ENCODE measurements around the gene KCTD7. TPM values are rescaled to one million over a fixed set of nuclear protein-coding genes. Genes with fewer than 3 reads are reported as not detected.
"Not testable (repeated sequence)": the region's sequence is repeated elsewhere in the genome, so short reads cannot be mapped to it uniquely, and the experiment has no call there.

KCTD7 gene
- total and polyA plus RNA-seq, 2 experiments from 2014 or later, result 13.5 to 23.6 TPM

DNA sequence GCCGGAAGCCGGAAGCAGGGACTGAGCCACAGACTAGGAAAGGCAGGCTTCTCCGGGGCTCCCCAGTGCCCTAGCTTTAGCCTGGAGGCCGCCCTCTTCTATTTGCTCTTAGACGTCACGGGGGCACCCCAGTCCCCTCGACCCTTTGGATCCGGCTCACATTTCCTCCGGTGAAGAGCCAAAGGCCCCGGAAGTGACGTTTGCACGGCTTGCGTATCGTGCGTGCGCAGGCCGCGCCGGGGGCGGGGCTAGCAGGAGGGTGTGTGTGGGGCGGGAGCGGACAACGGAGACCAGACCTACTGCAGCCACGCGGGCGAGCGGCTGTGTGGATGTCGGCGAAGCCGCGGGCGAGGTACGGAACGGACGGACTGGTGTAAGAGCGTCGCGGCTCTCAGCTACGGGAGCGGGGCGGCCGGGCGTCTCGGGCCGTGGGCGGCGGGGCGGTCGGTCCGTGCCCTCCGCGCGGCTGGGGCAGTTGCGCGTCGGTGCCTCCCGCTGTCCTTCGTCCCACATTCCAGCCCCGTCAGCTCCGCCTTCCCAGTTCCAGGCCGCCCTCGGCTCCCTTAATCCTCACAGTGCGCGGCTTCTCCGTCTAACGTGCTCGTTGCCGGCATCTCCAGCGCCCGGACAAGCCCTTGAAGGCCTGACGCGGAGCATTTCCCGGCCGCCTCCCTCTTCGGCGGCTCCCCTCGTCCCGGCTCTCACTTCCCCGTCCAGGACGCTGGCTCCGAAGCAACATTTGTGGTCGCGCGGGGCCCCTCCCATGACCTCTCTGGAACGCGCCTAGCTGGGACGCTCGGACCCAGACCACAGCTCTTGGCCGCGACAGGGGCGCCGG is 25.8 kb downstream of the KCTD7 start:
- TF ChIP-seq, protein P1, sequence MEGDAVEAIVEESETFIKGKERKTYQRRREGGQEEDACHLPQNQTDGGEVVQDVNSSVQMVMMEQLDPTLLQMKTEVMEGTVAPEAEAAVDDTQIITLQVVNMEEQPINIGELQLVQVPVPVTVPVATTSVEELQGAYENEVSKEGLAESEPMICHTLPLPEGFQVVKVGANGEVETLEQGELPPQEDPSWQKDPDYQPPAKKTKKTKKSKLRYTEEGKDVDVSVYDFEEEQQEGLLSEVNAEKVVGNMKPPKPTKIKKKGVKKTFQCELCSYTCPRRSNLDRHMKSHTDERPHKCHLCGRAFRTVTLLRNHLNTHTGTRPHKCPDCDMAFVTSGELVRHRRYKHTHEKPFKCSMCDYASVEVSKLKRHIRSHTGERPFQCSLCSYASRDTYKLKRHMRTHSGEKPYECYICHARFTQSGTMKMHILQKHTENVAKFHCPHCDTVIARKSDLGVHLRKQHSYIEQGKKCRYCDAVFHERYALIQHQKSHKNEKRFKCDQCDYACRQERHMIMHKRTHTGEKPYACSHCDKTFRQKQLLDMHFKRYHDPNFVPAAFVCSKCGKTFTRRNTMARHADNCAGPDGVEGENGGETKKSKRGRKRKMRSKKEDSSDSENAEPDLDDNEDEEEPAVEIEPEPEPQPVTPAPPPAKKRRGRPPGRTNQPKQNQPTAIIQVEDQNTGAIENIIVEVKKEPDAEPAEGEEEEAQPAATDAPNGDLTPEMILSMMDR (IDR thresholded peaks at IDR 0.05; ENCODE audit: low read depth, low read length), result no peak
- Histone ChIP-seq H3K9me3 (ENCODE audit: low read depth) (no peaks in the 10 kb centered on the region), H3K27me3 (no peaks in the 10 kb centered on the region), H3K36me3 (no peaks in the 10 kb centered on the region), H3K4me3 (peak overlapping the region; percentile 77), H3K27ac (peak overlapping the region; percentile 98), H3K4me1 (ENCODE audit: low read depth) (peaks cover 5% of the 10 kb centered on the region)
- DNase-seq (ENCODE audit: low read depth in 1 of 2, low spot score in 1 of 2), result peak; percentile 99 to 100

DNA sequence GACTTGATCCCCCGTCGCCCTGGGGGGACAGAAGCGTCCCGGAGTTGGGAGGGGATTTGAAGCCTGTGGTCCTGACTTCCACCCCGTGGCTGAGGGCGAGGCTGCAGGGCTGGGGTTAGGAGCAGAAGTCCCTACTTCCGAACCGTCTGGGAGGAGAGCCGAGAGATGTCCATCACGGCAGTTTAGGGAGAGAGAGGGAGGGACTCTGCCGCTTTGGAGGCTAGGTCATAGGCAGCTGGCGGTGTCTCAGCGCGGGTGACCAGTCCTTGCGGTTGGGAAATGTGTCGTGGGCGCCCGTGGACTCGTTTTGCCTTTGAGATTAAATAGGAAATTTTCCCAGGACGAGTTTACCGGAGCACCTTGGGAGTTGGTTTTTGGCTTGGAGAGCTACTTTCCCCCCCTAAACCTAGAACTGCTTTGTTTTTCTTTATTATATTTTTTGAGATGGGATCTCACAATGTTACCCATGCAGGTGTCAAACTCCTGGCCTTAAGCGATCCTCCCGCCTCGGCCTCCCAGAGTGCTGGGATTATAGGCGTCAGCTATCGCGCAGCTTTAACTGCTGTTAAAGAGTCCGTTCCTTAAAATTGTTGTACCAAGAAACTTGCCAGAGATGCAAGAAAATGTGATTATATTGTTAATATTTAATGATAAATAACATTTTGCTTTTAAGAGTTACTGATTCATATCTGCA is 26.6 kb downstream of the KCTD7 start:
- TF ChIP-seq, protein P1 (IDR thresholded peaks at IDR 0.05; ENCODE audit: low read depth, low read length), result peak; percentile 8
- H3K27ac ChIP-seq, result peak overlapping the region; percentile 98
- H3K9me3 ChIP-seq (ENCODE audit: low read depth); H3K36me3 ChIP-seq; H3K4me1 ChIP-seq (ENCODE audit: low read depth); H3K27me3 ChIP-seq: not testable (repeated sequence)
- peak; percentile 61 to 66 for DNase-seq (ENCODE audit: low read depth in 1 of 2, low spot score in 1 of 2)
- H3K4me3 ChIP-seq, result peak overlapping the region; percentile 77

DNA sequence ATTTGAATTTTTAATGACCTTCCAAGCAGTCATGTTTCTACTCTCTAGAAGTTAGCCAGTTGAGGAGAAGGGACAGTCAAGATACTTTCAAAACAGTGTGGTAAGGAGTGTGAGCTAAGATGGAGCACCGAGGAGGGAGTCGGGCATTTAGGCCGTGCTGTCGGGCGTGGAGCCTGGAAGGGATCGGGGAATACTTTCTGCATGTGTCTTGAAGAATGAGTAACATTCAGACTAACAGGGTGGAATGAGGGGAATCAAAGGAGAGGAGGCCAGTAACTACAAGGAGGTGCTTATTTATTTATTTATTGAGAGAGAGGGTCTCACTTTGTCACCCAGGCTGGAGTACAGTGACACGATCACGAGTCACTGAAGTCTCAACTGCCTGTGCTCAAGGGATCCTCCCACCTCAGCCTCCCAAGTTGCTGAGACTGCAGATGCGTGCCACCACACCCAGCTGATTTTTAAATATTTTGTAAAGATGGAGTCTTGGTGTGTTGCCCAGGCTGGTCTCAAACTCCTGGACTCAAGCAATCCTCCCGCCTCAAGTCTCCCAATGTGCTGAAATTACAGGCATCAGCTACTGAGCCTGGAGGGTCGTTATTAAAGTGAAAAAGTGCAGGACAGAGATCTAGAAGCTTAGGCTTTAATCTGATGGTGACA is 27.3 kb downstream of the KCTD7 start:
- Histone ChIP-seq H3K27ac (peak overlapping the region; percentile 98), H3K4me3 (peak overlapping the region; percentile 77)
- not testable (repeated sequence) for H3K9me3 ChIP-seq (ENCODE audit: low read depth); H3K27me3 ChIP-seq; H3K36me3 ChIP-seq; H3K4me1 ChIP-seq (ENCODE audit: low read depth)
- DNase-seq (ENCODE audit: low read depth in 1 of 2, low spot score in 1 of 2), result peak in 1 of 2 donors; percentile 17

DNA sequence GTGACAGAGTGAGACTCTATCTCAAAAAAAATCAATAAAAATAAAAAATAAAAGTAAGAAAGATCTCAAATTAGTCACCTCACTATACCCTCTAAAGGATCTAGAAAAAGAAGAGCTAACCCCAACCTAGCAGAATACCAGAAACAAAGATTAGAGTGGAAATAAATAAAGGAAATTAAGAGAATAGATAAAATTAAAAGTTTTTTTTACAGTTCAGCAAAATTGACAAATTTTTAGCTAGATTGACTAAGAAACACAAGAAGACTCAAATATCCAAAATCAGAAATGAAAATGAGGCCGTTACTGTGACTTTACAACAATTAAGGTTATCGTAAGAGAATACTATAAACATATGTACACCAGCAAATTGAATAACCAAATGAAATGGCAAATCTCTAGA is 29.1 kb downstream of the KCTD7 start:
- H3K27me3 ChIP-seq, result no peaks in the 10 kb centered on the region
- no peaks in the 10 kb centered on the region for H3K36me3 ChIP-seq
- H3K9me3 ChIP-seq (ENCODE audit: low read depth), result no peaks in the 10 kb centered on the region
- no peak for DNase-seq (ENCODE audit: low read depth in 1 of 2, low spot score in 1 of 2)
- H3K4me1 ChIP-seq (ENCODE audit: low read depth), result peaks cover 5% of the 10 kb centered on the region
- TF ChIP-seq, protein P1 (IDR thresholded peaks at IDR 0.05; ENCODE audit: low read depth, low read length), result no peak
- no peak overlapping the region for H3K4me3 ChIP-seq
- no peak overlapping the region for H3K27ac ChIP-seq

DNA sequence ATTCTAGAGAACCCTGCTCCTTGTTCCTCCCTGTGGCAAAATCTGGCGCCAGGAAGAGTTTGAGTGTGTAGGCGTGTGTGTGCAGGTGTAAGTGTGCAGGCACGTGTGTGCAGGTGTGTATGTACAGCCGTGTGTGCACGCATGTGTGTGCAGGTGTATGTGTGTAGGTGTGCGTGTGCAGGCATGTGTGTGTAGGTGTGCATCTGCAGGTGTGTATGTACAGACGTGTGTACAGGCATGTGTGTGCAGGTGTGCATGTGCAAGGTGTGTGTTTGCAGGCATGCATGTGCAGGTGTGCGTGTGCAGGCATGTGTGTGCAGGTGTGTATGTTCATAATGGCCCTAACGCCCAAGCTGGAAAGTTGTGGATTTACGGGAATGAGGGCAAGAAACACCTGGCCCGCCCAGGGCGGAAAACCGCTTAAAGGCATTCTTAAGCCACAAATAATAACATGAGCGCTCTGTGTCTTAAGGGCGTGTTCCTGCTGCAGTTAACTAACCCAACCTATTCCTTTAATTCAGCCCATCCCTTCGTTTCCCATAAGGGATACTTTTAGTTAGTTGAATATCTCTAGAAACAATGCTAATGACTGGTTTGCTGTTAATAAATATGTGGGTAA is 34.1 kb downstream of the KCTD7 start:
- Histone ChIP-seq H3K9me3 (ENCODE audit: low read depth) (no peaks in the 10 kb centered on the region), H3K4me3 (no peak overlapping the region), H3K27ac (no peak overlapping the region), H3K4me1 (ENCODE audit: low read depth) (no peaks in the 10 kb centered on the region), H3K27me3 (no peaks in the 10 kb centered on the region), H3K36me3 (no peaks in the 10 kb centered on the region)
- TF ChIP-seq, protein P1 (IDR thresholded peaks at IDR 0.05; ENCODE audit: low read depth, low read length), result no peak
- DNase-seq (ENCODE audit: low read depth in 1 of 2, low spot score in 1 of 2), result no peak
